GM19452 (cell line): ENCODE data around the gene RNU6-1.

Experiments used
- ATAC-seq: cut with Tn5 transposase; IDR thresholded peaks from one replicate; pipeline ENCODE4 v1.9.1; 2021; ENCODE audit not compliant: unreplicated experiment

The RNU6-1 gene

GRCh38 chr15:67859331-67859946 is 19.6 kb upstream of the RNU6-1 start:
- ATAC-seq = no peak

- no peak for ATAC-seq
Observed at GRCh38 chr15:67857220-67857619, 17.4 kb upstream of the RNU6-1 start.

GRCh38 chr15:67855842-67856241 is 16.0 kb upstream of the RNU6-1 start:
- no peak for ATAC-seq

- no peak for ATAC-seq
Observed at GRCh38 chr15:67854358-67854757, 14.5 kb upstream of the RNU6-1 start.

- ATAC-seq = no peak
Observed at GRCh38 chr15:67853454-67853853, 13.6 kb upstream of the RNU6-1 start.

- no peak for ATAC-seq
Observed at GRCh38 chr15:67852418-67852817, 12.6 kb upstream of the RNU6-1 start.

- ATAC-seq = no peak
Observed at GRCh38 chr15:67850994-67851571, 11.2 kb upstream of the RNU6-1 start.

GRCh38 chr15:67850336-67850735 is 10.5 kb upstream of the RNU6-1 start:
- no peak for ATAC-seq

- no peak for ATAC-seq
Observed at GRCh38 chr15:67849538-67849937, 9.7 kb upstream of the RNU6-1 start.

- ATAC-seq = no peak
Observed at GRCh38 chr15:67845974-67846373, 6.1 kb upstream of the RNU6-1 start.

- ATAC-seq = no peak
Observed at GRCh38 chr15:67843571-67844387, 3.9 kb upstream of the RNU6-1 start.

- no peak for ATAC-seq
Observed at GRCh38 chr15:67843092-67843501, 3.3 kb upstream of the RNU6-1 start.

- no peak for ATAC-seq
Observed at GRCh38 chr15:67841513-67841762, 1.6 kb upstream of the RNU6-1 start.

GRCh38 chr15:67840749-67841512 is 1.1 kb upstream of the RNU6-1 start:
- ATAC-seq = no peak

GRCh38 chr15:67839499-67839928 is 331 bp downstream of the RNU6-1 start:
- ATAC-seq = peak; percentile 7

- ATAC-seq = no peak
Observed at GRCh38 chr15:67838789-67839332, 984 bp downstream of the RNU6-1 start.

GRCh38 chr15:67836955-67837354 is 2.9 kb downstream of the RNU6-1 start:
- no peak for ATAC-seq

- ATAC-seq = no peak
Observed at GRCh38 chr15:67836477-67836876, 3.4 kb downstream of the RNU6-1 start.

- no peak for ATAC-seq
Observed at GRCh38 chr15:67836134-67836455, 3.8 kb downstream of the RNU6-1 start.

- no peak for ATAC-seq
Observed at GRCh38 chr15:67835297-67836133, 4.3 kb downstream of the RNU6-1 start.
